Parathyroid adenoma (tissue), 2 donors: Measurements from ENCODE around the gene ABI3BP.

ENCODE experiments used
- H2AFZ ChIP-seq: fragments of 300-600 bp; sonication (generic); one replicate; pipeline ENCODE4 v1.7.0; 2017; ENCODE audit warnings: antibody characterized with exemption, mild to moderate bottlenecking
- H3K27ac ChIP-seq: fragments of 300-600 bp; sonication (generic); one replicate; pipeline ENCODE4 v1.7.0; 2017
- H3K27me3 ChIP-seq: fragments of 300-600 bp; sonication (generic); one replicate; pipeline ENCODE4 v1.7.0; 2017; ENCODE audit warnings: low read length; ENCODE audit not compliant: control insufficient read depth, insufficient read depth
- H3K36me3 ChIP-seq: fragments of 300-600 bp; sonication (generic); one replicate; pipeline ENCODE4 v1.7.0; 2017; ENCODE audit warnings: low read length; ENCODE audit not compliant: control insufficient read depth, insufficient read depth
- H3K4me1 ChIP-seq: fragments of 300-600 bp; sonication (generic); one replicate; pipeline ENCODE4 v1.7.0; 2017; ENCODE audit warnings: control low read depth
- H3K4me2 ChIP-seq: fragments of 300-600 bp; sonication (generic); one replicate; pipeline ENCODE4 v1.7.0; 2017; ENCODE audit warnings: low read length
- H3K4me3 ChIP-seq: fragments of 300-600 bp; sonication (generic); one replicate; pipeline ENCODE4 v1.7.0; 2017; ENCODE audit warnings: low read depth, low read length
- H3K79me2 ChIP-seq: fragments of 300-600 bp; sonication (generic); one replicate; pipeline ENCODE4 v1.7.0; 2017; ENCODE audit warnings: control low read depth
- H3K9ac ChIP-seq: fragments of 300-600 bp; sonication (generic); one replicate; pipeline ENCODE4 v1.7.0; 2017; ENCODE audit warnings: mild to moderate bottlenecking
- H3K9me3 ChIP-seq: fragments of 300-600 bp; sonication (generic); one replicate; pipeline ENCODE4 v1.7.0; 2017; ENCODE audit warnings: low read length; ENCODE audit not compliant: control insufficient read depth
- CTCF ChIP-seq: fragments of 300-600 bp; sonication (generic); IDR thresholded peaks from one replicate; pipeline ENCODE4 v1.7.0; 2017; ENCODE audit warnings: antibody characterized with exemption, mild to moderate bottlenecking
- donor health status: primary hyperparathyroidism.

ABI3BP gene

GRCh38 chr3:100968932-100969906, 24.0 kb downstream of the ABI3BP start:
- no peak for TF ChIP-seq CTCF
- H2AFZ ChIP-seq, result no peak overlapping the region
- H3K27ac ChIP-seq, result no peak overlapping the region
- no peaks in the 10 kb centered on the region for H3K79me2 ChIP-seq
- H3K36me3 ChIP-seq, result no peaks in the 10 kb centered on the region
- H3K27me3 ChIP-seq, result no peaks in the 10 kb centered on the region
- H3K4me3 ChIP-seq, result no peak overlapping the region
- H3K9ac ChIP-seq, result no peak overlapping the region
- no peak overlapping the region for H3K4me2 ChIP-seq
- no peaks in the 10 kb centered on the region for H3K9me3 ChIP-seq
- no peaks in the 10 kb centered on the region for H3K4me1 ChIP-seq

GRCh38 chr3:100966807-100967206, 26.4 kb downstream of the ABI3BP start:
- no peaks in the 10 kb centered on the region for H3K9me3 ChIP-seq
- TF ChIP-seq CTCF, result no peak
- no peak overlapping the region for H3K9ac ChIP-seq
- no peak overlapping the region for H3K4me3 ChIP-seq
- no peak overlapping the region for H3K27ac ChIP-seq
- H3K4me2 ChIP-seq, result no peak overlapping the region
- no peak overlapping the region for H2AFZ ChIP-seq
- H3K4me1 ChIP-seq, result no peaks in the 10 kb centered on the region
- no peaks in the 10 kb centered on the region for H3K79me2 ChIP-seq
- no peaks in the 10 kb centered on the region for H3K36me3 ChIP-seq
- H3K27me3 ChIP-seq, result no peaks in the 10 kb centered on the region

- TF ChIP-seq CTCF, result no peak
- Histone ChIP-seq H3K4me2 (no peak overlapping the region), H3K27me3 (no peaks in the 10 kb centered on the region), H3K27ac (no peak overlapping the region), H3K9me3 (no peaks in the 10 kb centered on the region), H3K36me3 (no peaks in the 10 kb centered on the region), H2AFZ (no peak overlapping the region), H3K4me3 (no peak overlapping the region), H3K9ac (no peak overlapping the region), H3K79me2 (no peaks in the 10 kb centered on the region), H3K4me1 (no peaks in the 10 kb centered on the region)
These were observed 27.2 kb downstream of the ABI3BP start for GRCh38 chr3:100966049-100966491.

GRCh38 chr3:100963041-100963440, 30.2 kb downstream of the ABI3BP start:
- Histone ChIP-seq H3K4me1 (no peaks in the 10 kb centered on the region), H3K27me3 (no peaks in the 10 kb centered on the region), H3K4me3 (no peak overlapping the region), H3K9ac (no peak overlapping the region), H3K36me3 (no peaks in the 10 kb centered on the region), H3K79me2 (no peaks in the 10 kb centered on the region), H2AFZ (no peak overlapping the region), H3K4me2 (no peak overlapping the region), H3K27ac (no peak overlapping the region), H3K9me3 (no peaks in the 10 kb centered on the region)
- no peak for TF ChIP-seq CTCF
